MM.1S (cell line): Measurements from ENCODE around the gene CDK11B.
A peak's percentile ranks its signal among the peaks of the same experiment; 100 is the strongest.

ENCODE experiments used
- DNase-seq: peaks from one replicate; pipeline ENCODE4 v3.0.0-alpha.2; 2015
- H2AFZ ChIP-seq: fragments of 300-600 bp; sonication (generic); 2 replicates; pipeline ENCODE4 v1.6.0; 2016; ENCODE audit warnings: antibody characterized with exemption, low read length
- H3F3A ChIP-seq: fragments of 300-600 bp; sonication (generic); 2 replicates; pipeline ENCODE4 v1.6.1; 2016; ENCODE audit warnings: mild to moderate bottlenecking, antibody characterized with exemption, low read length, moderate library complexity, mixed read lengths; ENCODE audit not compliant: insufficient read depth
- H3K27ac ChIP-seq: fragments of 300-600 bp; sonication (generic); 2 replicates; pipeline ENCODE4 v1.5.1; 2016; ENCODE audit warnings: mild to moderate bottlenecking, low read length
- H3K27me3 ChIP-seq: fragments of 300-600 bp; sonication (generic); replicated peaks from 2 replicates; pipeline ENCODE4 v1.6.0; 2016; ENCODE audit warnings: low read length; ENCODE audit not compliant: insufficient read depth
- H3K36me3 ChIP-seq: fragments of 300-600 bp; sonication (generic); replicated peaks from 2 replicates; pipeline ENCODE4 v1.6.1; 2016; ENCODE audit warnings: mild to moderate bottlenecking, low read length, mixed read lengths; ENCODE audit not compliant: insufficient read depth
- H3K4me1 ChIP-seq: fragments of 300-600 bp; sonication (generic); 2 replicates; pipeline ENCODE4 v1.6.1; 2016; ENCODE audit warnings: low read length, mixed read lengths
- H3K4me2 ChIP-seq: fragments of 300-600 bp; sonication (generic); 2 replicates; pipeline ENCODE4 v1.6.0; 2016; ENCODE audit warnings: low read depth, low read length
- H3K4me3 ChIP-seq: fragments of 300-600 bp; sonication (generic); 2 replicates; pipeline ENCODE4 v1.5.1; 2016; ENCODE audit warnings: low read length, mixed read lengths
- H3K79me2 ChIP-seq: fragments of 300-600 bp; sonication (generic); 2 replicates; pipeline ENCODE4 v1.6.1; 2016; ENCODE audit warnings: mixed run types, low read length, mixed read lengths
- H3K9ac ChIP-seq: fragments of 300-600 bp; sonication (generic); 2 replicates; pipeline ENCODE4 v1.6.1; 2016; ENCODE audit warnings: low read length, mixed read lengths
- H3K9me2 ChIP-seq: fragments of 300-600 bp; sonication (generic); replicated peaks from 2 replicates; pipeline ENCODE4 v1.6.1; 2016; ENCODE audit warnings: mild to moderate bottlenecking, low read length, mixed read lengths; ENCODE audit not compliant: insufficient read depth
- H3K9me3 ChIP-seq: fragments of 300-600 bp; sonication (generic); replicated peaks from 2 replicates; pipeline ENCODE4 v1.6.1; 2016; ENCODE audit warnings: mild to moderate bottlenecking, low read length, mixed read lengths; ENCODE audit not compliant: insufficient read depth
- H4K20me1 ChIP-seq: fragments of 300-600 bp; sonication (generic); 2 replicates; pipeline ENCODE4 v1.6.1; 2016; ENCODE audit warnings: mild to moderate bottlenecking, low read length, moderate library complexity, mixed read lengths; ENCODE audit not compliant: insufficient read depth
- CTCF ChIP-seq: fragments of 300-600 bp; sonication (generic); IDR thresholded peaks from 2 replicates; pipeline ENCODE4 v1.5.1; 2016; ENCODE audit warnings: antibody characterized with exemption, low read length, mixed read lengths
- EZH2 ChIP-seq: fragments of 300-600 bp; sonication (generic); optimal IDR thresholded peaks from 2 replicates; pipeline ENCODE3; 2017; ENCODE audit warnings: low read depth, mild to moderate bottlenecking, antibody characterized with exemption, low read length, mixed read lengths
- EZH2phosphoT487 ChIP-seq: fragments of 300-600 bp; sonication (generic); IDR thresholded peaks from 2 replicates; pipeline ENCODE4 v1.6.1; 2018; ENCODE audit warnings: antibody characterized with exemption, low read length

The CDK11B gene

GRCh38 chr1:1609822-1610485 is 48.9 kb downstream of the CDK11B start:
- H2AFZ ChIP-seq, result peak overlapping the region; percentile 10
- H3K36me3 ChIP-seq, result no peaks in the 10 kb centered on the region
- peak; percentile 15 for DNase-seq
- H3F3A ChIP-seq, result peaks cover 9% of the 10 kb centered on the region; the same call in 1 of the 2 replicates
- peak overlapping the region; percentile 45 for H3K27ac ChIP-seq
- H4K20me1 ChIP-seq, result no peaks in the 10 kb centered on the region
- no peaks in the 10 kb centered on the region for H3K9me2 ChIP-seq
- no peaks in the 10 kb centered on the region for H3K9me3 ChIP-seq
- peaks cover 15% of the 10 kb centered on the region for H3K79me2 ChIP-seq
- peaks cover 19% of the 10 kb centered on the region for H3K4me1 ChIP-seq
- no peak overlapping the region; the same call in 1 of the 2 replicates for H3K9ac ChIP-seq
- no peak for TF ChIP-seq CTCF
- TF ChIP-seq EZH2phosphoT487, result no peak
- TF ChIP-seq EZH2, result no peak
- H3K4me3 ChIP-seq, result no peak overlapping the region
- peak overlapping the region; percentile 23; the same call in 1 of the 2 replicates for H3K4me2 ChIP-seq
- no peaks in the 10 kb centered on the region for H3K27me3 ChIP-seq

GRCh38 chr1:1606232-1606631 is 52.6 kb downstream of the CDK11B start:
- Histone ChIP-seq H3K4me3 (no peak overlapping the region), H3K9ac (no peak overlapping the region), H3K4me2 (no peak overlapping the region), H3K9me3 (no peaks in the 10 kb centered on the region), H3K4me1 (peaks cover 33% of the 10 kb centered on the region), H3K27me3 (no peaks in the 10 kb centered on the region), H3F3A (peaks cover 21% of the 10 kb centered on the region; the same call in 1 of the 2 replicates), H3K27ac (no peak overlapping the region), H2AFZ (no peak overlapping the region), H3K79me2 (no peaks in the 10 kb centered on the region), H3K36me3 (no peaks in the 10 kb centered on the region), H4K20me1 (no peaks in the 10 kb centered on the region), H3K9me2 (no peaks in the 10 kb centered on the region)
- TF ChIP-seq EZH2, result no peak
- TF ChIP-seq CTCF, result no peak
- TF ChIP-seq EZH2phosphoT487, result no peak
- DNase-seq, result no peak

- Histone ChIP-seq H3K9me2 (no peaks in the 10 kb centered on the region), H3K36me3 (no peaks in the 10 kb centered on the region), H3K9me3 (no peaks in the 10 kb centered on the region), H3K9ac (no peak overlapping the region), H3K4me2 (no peak overlapping the region), H3K4me3 (no peak overlapping the region), H3F3A (peaks cover 21% of the 10 kb centered on the region; the same call in 1 of the 2 replicates), H3K4me1 (peaks cover 30% of the 10 kb centered on the region), H3K27ac (no peak overlapping the region), H2AFZ (no peak overlapping the region), H4K20me1 (no peaks in the 10 kb centered on the region), H3K79me2 (no peaks in the 10 kb centered on the region), H3K27me3 (peaks cover 4% of the 10 kb centered on the region)
- DNase-seq, result no peak
- TF ChIP-seq EZH2, result no peak
- no peak for TF ChIP-seq CTCF
- TF ChIP-seq EZH2phosphoT487, result no peak
Measured at GRCh38 chr1:1605724-1606123, 53.1 kb downstream of the CDK11B start.
